ENCODE results near the gene BECN2. TPM values are rescaled to one million over a fixed set of nuclear protein-coding genes. Genes with fewer than 3 reads are reported as not detected.

The BECN2 gene
- total RNA-seq, 4 donors from 2014 or later = not detected

- TF ChIP-seq POLR2A (IDR thresholded peaks at IDR 0.05) = no peak
- no peak for TF ChIP-seq CTCF (IDR thresholded peaks at IDR 0.05)
- 86 to 93% methylated on average over 5 of the region's 5 CpGs for WGBS, 2 donors
- intact Hi-C loops (cut with DNase I; ENCODE audit: low total_unique reads) = no loop called here
- no peak overlapping the region for H3K4me3 ChIP-seq (ENCODE audit: low read depth, poor library complexity, severe bottlenecking)
- no peak for DNase-seq (ENCODE audit: low spot score in 2 of 2)
These were observed 47.4 kb downstream of the BECN2 start for GRCh38 chr1:242004751-242005495.

GRCh38 chr1:242005866-242006535, 48.4 kb downstream of the BECN2 start:
- no peak for DNase-seq (ENCODE audit: low spot score in 2 of 2)
- 74 to 81% methylated on average over 5 of the region's 5 CpGs for WGBS, 2 donors
- no peak overlapping the region for H3K4me3 ChIP-seq (ENCODE audit: low read depth, poor library complexity, severe bottlenecking)
- intact Hi-C loops (cut with DNase I; ENCODE audit: low total_unique reads) = no loop called here
- no peak for TF ChIP-seq CTCF (IDR thresholded peaks at IDR 0.05)
- TF ChIP-seq POLR2A (IDR thresholded peaks at IDR 0.05) = no peak

GRCh38 chr1:242006976-242007375, 49.4 kb downstream of the BECN2 start:
- no peak overlapping the region for H3K4me3 ChIP-seq (ENCODE audit: low read depth, poor library complexity, severe bottlenecking)
- no peak for TF ChIP-seq POLR2A (IDR thresholded peaks at IDR 0.05)
- TF ChIP-seq CTCF (IDR thresholded peaks at IDR 0.05) = no peak
- 49 to 65% methylated on average over 3 of the region's 3 CpGs for WGBS, 2 donors
- DNase-seq (ENCODE audit: low spot score in 2 of 2) = no peak
- intact Hi-C loops (cut with DNase I; ENCODE audit: low total_unique reads) = no loop called here

Other genes starting within 250 kb of the BECN2 start
- gene EXO1, start 109.6 kb upstream of the BECN2 start, total RNA-seq = 1 to 10 TPM in 1 of 4 donors, under 1 TPM in 1, not detected in 2; 0.52 to 1.2 TPM
- gene MAP1LC3C, start 41.3 kb downstream of the BECN2 start, total RNA-seq = 1 to 10 TPM; 2.7 to 7.4 (median 5.0) TPM

All from lower leg skin (tissue), 4 donors.